Endometrial microvascular endothelial cells (primary cell): ENCODE data around the gene PCGF3. TPM values are rescaled to one million over a fixed set of nuclear protein-coding genes. Genes with fewer than 3 reads are reported as not detected.
"Not testable (repeated sequence)": the region's sequence is repeated elsewhere in the genome, so short reads cannot be mapped to it uniquely, and the experiment has no call there.

Source experiments
- in situ Hi-C: cut with HindIII; loops from 2 replicates; pipeline ENCODE4 v1.10.0; 2017; ENCODE audit warnings: low sequenced_read_pairs, low pct_unique_long_range_greater_than_20kb; ENCODE audit errors: inconsistent ontology term
- total RNA-seq: library from RNA; depleted of rRNA; stranded (reverse); fragments of >200 nt; gene quantifications from one replicate; pipeline ENCODE4 v1.2.3, GENCODE V29; 2015; ENCODE audit errors: inconsistent ontology term

PCGF3 gene
- total RNA-seq, 1 donor from 2014 or later, result 42.6 TPM

DNA sequence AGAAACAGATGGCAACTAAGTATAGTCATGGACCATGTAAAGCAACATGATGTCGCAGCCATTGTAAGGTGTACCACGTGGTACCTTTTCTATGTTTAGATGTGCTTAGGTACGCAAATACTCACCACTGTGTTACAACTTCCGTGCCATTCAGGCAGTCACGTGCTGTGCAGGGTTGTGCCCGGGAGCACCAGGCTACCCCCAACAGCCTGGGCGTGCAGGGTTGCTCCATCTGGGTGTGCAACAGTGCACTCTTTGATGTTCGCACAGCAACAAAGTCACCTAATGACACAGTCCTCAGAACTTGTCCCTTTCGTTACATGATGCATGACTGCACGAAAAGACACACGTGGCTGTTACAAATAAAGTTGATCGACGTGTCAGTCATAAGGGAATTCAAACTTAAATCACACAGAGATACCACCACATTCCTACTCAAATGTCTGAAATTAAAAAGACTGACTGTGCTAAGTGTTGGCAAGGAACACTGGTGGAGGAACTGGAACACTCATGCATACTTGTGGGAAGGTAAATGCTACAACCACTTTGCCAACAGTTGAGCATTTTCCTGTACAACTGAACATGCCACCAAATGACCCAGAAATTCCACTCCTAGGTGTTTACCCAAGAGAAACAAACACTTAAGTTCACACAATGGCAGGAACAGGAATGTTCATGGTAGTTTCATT, 95.9 kb downstream of the PCGF3 start:
- in situ Hi-C loops, result no loop called here

DNA sequence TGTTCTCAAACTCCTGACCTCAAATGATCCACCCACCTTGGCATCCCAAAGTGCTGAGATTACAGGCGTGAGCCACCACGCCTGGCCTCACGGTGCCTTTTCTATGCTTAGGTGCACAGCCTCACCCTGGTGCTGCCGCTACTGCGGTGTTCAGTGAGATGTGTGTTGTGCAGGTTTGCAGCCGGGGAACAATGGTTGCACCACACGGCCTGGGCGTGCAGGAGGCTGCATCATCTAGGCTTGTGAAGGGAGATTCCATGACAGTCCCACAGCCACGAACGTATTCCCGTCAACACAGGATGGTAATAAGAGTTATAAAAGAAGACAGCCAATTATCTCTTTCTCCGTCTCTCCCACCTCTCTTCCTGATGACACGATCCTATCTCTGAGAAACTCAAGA, 98.3 kb downstream of the PCGF3 start:
- in situ Hi-C loops, result no loop called here

DNA sequence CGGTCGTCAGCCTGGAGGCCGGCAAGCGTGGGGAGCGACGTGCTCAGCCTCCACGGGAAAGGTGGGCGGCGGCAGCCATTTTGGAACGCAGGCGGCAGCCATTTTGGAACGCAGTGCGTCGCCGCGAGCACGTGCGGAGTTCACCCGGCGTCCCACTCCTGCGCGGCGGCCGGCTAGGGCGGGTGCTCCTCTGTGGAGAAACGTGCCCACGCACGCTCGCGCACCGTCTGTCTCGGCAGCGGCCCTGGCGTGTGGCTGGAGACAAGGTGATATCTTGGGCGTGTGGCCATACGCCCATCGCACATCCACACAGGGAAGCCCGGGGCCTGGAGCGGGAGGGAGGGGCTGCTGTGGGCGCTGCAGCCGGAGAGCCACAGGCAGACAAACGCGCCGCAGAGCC, 99.2 kb downstream of the PCGF3 start:
- in situ Hi-C loops, result no loop called here

DNA sequence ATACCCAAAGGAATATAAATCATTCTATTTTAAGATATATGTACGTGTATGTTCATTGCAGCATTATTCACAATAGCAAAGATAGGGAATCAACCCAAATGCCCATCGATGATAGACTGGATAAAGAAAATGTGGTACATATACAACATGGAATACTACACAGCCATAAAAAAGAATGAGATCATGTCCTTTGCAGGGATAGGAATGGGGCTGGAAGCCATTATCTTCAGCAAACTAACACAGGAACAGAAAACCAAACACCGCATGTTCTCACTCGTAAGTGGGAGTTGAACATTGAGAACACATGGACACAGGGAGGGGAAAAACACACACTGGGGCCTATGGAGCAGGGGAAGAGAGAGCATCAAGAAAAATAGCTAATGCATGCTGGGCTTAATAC, 101.3 kb downstream of the PCGF3 start:
- in situ Hi-C loops, result not testable (repeated sequence)

DNA sequence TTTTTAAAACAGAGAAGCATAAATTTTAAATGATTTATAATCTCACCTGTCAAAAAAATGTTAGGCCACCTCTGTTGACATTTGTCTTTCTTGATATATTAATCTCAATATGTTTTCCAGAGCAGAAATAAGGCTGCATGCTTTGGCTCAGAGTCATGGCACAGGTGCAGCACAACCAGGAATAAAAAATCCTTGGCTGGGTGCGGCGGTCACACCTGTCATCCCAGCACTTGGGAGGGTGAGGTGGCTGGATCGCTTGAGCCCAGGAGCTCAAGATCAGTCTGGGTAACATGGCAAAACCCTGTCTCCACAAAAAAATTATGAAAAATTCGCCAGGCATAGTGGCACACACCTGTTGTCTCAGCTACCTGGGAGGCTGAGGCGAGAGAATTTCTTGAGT, 102.2 kb downstream of the PCGF3 start:
- in situ Hi-C loops, result no loop called here

DNA sequence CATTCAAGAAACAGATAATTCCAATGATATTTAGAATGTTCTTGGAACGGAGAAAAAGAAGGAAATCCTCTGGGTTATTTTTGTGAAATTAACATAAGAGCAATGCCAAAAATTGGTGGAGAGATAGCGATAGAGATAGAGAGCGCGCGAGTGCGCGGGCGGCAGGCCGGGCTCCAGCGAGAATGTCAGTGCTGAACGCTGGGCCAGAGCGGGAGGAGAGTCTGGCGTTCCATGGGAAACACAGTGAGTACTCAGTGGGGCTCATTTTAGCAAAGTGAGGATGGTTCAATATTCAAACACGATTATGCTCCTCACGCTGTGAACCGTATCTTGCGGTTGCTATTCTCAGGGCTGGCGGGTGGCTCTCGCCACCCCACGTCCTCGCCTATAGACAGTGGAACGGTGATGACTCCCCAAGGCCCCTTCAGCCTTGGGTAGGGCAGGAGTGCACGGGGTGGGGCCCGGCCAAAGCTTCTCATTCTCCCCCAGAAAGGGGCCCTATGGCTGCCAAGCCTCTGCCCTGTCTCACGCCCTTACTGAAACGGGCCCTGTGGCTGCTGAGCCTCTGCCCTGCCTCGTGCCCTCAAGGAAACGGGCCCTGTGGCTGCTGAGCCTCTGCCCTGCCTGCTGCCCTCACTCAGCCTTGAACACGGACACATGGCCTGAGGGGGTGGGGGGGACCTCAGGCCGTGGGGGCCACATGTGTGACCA, 103.4 kb downstream of the PCGF3 start:
- in situ Hi-C loops, result no loop called here

DNA sequence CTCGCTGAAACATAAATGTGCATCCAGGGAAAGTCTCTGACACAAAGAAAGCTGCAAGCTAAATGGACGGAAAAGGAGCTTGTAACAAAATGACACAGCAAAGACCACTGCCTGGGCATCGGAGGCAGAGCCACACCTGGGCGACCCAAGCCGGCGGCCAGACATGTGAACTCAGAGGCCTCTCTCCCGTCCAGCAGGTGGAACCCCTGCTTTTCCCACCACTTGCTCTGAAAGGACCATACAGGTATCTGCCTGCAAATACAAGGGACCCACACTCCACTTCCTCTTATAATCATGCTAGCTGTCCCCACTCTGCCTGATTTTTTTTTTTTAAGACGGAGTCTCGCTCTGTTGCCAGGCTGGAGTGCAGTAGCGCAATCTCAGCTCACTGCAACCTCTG, 108.3 kb downstream of the PCGF3 start:
- in situ Hi-C loops, result no loop called here

DNA sequence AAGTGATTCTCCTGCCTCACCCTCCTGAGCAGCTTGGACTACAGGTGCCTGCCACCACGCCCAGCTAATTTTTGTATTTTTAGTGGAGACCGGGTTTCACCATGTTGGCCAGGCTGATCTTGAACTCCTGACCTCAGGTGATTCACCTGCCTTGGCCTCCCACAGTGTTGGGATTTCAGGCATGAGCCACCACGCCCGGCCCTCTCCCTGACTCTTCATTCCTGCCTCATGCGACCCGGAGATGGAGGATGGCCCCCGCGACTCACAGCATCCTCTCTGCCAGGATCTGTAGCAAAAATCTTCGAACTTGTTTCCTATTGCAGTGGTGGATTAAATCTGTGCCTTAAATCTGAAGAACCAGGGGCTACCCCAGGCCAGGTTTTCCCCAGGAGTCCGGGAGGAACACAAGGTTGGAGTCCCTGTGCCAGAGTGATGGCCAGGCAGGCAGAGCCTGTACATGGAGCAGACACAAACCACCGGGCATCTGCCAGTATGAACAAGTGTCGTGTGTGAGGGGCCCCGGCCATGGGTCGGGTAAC, 108.7 kb downstream of the PCGF3 start:
- in situ Hi-C loops, result no loop called here

DNA sequence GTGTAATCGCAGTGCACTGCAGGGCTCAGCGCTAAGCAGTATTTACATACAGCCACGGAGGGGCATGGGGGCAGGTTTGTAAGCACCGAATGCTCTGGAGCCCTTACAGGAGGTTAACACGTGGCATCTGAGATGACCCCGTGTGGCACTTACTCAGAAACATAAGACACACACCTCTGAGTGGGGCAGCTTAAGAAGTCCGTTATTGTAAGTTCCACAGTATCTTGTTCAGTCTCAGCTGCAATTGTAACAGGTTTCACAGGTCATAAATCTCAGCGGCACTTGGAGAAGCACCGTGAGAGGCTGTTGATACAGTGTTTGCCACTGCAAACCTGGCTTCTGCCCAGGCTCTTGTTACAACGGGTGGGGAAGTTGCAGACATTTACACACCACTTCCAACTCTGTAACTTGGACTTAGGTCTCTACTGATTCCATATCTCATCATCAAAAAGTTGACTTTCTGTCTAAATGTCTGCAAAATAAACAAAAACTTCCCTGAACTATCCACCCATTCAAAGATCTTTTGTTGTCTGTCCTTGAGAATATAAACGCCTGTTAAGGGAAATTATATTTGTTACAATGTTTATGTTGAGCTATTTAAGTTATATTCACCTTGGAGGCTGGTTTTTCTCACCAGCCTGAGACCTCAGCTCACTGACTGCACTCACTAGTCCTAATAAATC, 110.0 kb downstream of the PCGF3 start:
- in situ Hi-C loops, result no loop called here

DNA sequence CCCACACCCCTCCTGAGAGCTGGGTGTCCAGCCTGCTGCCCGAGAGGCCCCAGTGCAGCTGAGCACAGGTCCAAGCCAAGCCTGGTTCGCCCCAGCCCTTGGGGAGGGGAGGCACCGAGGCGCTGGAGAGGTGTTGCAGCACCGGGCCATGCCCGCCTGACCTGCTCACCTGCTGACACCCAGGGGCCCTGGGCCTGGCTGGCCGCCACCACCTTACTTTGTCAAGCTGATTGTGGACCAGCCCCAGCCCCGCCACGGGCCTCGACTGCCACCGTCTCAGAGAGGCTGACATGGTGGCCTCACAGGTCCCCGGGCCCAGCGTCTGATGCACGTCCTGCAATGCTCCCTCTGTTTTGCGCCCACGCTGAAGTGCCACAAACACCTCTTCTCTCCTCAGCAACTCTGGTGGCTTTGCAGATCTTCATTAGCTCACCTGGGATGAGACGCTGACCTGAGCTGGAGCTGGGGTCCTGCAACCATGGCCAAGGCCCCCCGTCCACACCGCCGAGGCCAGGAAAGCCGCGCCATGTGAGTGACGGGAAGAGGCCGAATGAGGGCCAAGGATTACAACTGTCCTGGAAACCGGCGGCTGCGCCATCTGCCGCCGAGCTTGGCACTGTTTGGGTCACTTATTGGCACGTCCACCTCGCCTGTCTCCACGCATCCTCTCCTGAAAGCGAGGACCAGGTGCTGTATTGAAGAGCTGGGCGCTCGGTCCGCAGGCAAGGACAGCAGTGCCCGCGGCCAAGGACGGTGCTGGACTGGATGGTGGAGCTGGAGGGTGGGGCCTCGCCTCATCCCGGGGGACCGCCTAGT, 112.7 kb downstream of the PCGF3 start:
- in situ Hi-C loops, result no loop called here

DNA sequence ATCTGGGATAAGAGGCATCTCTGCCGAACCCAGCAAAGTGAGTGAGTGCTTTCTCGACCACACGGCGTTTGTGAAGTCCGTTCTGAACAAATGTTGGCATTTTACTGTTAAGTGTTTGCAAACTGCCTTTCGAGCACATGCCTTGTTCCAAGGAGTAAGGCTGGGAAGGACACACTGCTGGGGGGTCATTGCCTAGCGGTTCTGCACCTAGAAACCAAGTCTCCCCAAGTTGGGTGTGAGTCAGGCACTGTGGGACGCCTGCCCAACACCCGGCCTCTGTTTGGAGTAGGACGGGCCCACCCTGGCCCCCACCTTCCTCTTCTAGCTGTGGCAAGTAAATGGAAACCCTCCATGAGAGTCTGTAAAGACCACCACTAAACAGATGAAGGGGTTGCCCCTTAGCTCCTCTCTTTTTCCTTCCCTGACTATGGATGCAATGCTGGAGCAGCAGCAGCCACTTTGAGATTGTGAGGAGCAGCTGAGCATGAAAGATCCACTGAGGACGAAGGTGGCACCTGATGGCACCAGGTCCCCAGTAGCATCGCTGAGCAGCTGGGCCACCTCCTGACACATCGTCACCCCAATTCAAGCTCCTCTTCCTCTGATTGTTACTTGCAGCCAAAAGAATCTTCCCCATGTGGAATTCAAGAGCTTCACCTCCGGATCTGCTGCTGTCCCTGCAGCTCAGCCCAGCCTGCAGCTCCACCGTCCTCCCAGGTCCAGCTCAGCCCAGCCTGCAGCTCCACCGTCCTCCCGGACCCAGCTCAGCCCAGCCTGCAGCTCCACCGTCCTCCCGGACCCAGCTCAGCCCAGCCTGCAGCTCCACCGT, 114.0 kb downstream of the PCGF3 start:
- in situ Hi-C loops, result no loop called here

Other genes with a start within 250 kb of the PCGF3 start
- 10.6 TPM for gene ZNF721, start 206.7 kb upstream of the PCGF3 start, total RNA-seq
- 54.1 TPM for gene PIGG, start 206.6 kb upstream of the PCGF3 start, total RNA-seq
- gene TMEM271, start 129.5 kb upstream of the PCGF3 start, total RNA-seq, result not detected
- not detected for gene PDE6B, start 80.3 kb upstream of the PCGF3 start, total RNA-seq
- 168 TPM for gene ATP5ME, start 31.6 kb upstream of the PCGF3 start, total RNA-seq
- gene MYL5, start 31.3 kb upstream of the PCGF3 start, total RNA-seq, result 2.6 TPM
- gene SLC49A3, start 16.7 kb upstream of the PCGF3 start, total RNA-seq, result 5.3 TPM
- gene CPLX1, start 120.3 kb downstream of the PCGF3 start, total RNA-seq, result not detected
- 79.9 TPM for gene GAK, start 226.5 kb downstream of the PCGF3 start, total RNA-seq
- 16.3 TPM for gene TMEM175, start 226.6 kb downstream of the PCGF3 start, total RNA-seq